Measurements from ENCODE around the gene DNAH11. TPM values are rescaled to one million over a fixed set of nuclear protein-coding genes. Genes with fewer than 3 reads are reported as not detected.
A peak's percentile ranks its signal among the peaks of the same experiment; 100 is the strongest.

The DNAH11 gene
- total and polyA plus RNA-seq, 11 donors, result 0.04 to 0.98 (median 0.23) TPM

DNA sequence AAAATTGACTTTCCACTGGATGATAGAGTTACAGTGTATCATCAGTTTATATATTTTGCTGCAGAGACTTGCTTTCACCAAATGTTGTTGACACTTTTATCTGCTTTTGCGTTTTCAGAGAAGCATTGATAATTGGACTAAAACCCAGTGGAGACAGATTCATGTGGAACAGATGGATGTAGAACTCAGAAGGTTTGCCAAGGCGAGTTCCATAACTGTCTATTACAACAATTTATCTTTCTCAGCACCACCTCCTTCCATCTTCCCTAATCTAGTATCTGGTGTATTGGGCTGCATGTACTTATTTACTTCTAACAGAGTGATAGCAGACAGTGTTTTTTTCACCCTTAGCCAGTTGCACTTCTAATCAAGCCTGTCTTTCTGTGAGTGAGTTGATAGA lies 73.3 kb downstream of the DNAH11 start:
- intact Hi-C loops (cut with DNase I), result no loop called here
- no peak for ATAC-seq
- WGBS, 4 donors, result 35 to 45% (median 38%) methylated on average over 2 of the region's 2 CpGs
- no peak for DNase-seq
- H3K36me3 ChIP-seq, result no peaks in the 10 kb centered on the region
- H3K9me3 ChIP-seq, result no peaks in the 10 kb centered on the region
- no peaks in the 10 kb centered on the region for H3K27me3 ChIP-seq
- H3K4me3 ChIP-seq, result no peak overlapping the region
- H3K27ac ChIP-seq, result no peak overlapping the region
- TF ChIP-seq, protein P1, sequence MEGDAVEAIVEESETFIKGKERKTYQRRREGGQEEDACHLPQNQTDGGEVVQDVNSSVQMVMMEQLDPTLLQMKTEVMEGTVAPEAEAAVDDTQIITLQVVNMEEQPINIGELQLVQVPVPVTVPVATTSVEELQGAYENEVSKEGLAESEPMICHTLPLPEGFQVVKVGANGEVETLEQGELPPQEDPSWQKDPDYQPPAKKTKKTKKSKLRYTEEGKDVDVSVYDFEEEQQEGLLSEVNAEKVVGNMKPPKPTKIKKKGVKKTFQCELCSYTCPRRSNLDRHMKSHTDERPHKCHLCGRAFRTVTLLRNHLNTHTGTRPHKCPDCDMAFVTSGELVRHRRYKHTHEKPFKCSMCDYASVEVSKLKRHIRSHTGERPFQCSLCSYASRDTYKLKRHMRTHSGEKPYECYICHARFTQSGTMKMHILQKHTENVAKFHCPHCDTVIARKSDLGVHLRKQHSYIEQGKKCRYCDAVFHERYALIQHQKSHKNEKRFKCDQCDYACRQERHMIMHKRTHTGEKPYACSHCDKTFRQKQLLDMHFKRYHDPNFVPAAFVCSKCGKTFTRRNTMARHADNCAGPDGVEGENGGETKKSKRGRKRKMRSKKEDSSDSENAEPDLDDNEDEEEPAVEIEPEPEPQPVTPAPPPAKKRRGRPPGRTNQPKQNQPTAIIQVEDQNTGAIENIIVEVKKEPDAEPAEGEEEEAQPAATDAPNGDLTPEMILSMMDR (IDR thresholded peaks at IDR 0.05), result no peak
- no peak for TF ChIP-seq POLR2A (IDR thresholded peaks at IDR 0.05)
- H3K4me1 ChIP-seq, result peaks cover 0 to 8% (median 0%) of the 10 kb centered on the region in 12 donors

DNA sequence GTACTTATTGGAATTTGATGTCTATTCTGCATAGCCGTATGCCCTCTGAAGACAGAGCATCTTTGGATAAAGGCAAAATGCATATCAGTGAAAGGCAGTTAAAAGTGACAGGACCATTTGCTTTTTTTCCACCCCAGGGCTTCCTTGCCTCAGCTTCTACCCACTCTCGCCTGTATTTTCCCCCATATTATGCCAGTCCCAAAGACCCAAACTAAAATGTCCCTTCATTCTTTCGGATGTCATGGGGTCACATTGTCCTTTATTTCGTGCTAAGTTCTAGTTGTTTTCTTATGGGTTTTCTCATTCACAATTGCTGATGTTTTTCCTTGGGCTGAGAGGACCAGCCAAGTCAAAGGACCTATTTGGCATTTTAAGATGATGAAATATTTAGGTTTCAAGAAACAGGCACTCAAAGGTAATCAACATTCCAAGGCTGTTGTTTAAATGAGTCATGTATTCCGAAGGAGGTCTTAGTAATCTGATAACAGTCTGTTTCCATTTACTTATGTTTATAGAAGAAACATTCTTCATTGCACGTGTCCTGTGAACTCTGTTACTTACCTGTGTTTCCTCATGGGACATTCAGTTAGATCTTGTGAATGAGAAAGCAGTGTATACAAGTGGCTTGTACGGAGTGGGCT lies 74.1 kb downstream of the DNAH11 start:
- Histone ChIP-seq H3K4me1 (peaks cover 0 to 8% (median 0%) of the 10 kb centered on the region in 12 donors), H3K27ac (no peak overlapping the region), H3K4me3 (no peak overlapping the region), H3K36me3 (no peaks in the 10 kb centered on the region), H3K9me3 (no peaks in the 10 kb centered on the region), H3K27me3 (no peaks in the 10 kb centered on the region)
- TF ChIP-seq, protein P1 (IDR thresholded peaks at IDR 0.05), result no peak
- TF ChIP-seq POLR2A (IDR thresholded peaks at IDR 0.05), result no peak
- no peak for DNase-seq
- ATAC-seq, result no peak
- WGBS, 4 donors, result 64 to 76% (median 71%) methylated on average over 7 of the region's 7 CpGs
- intact Hi-C loops (cut with DNase I), result no loop called here

DNA sequence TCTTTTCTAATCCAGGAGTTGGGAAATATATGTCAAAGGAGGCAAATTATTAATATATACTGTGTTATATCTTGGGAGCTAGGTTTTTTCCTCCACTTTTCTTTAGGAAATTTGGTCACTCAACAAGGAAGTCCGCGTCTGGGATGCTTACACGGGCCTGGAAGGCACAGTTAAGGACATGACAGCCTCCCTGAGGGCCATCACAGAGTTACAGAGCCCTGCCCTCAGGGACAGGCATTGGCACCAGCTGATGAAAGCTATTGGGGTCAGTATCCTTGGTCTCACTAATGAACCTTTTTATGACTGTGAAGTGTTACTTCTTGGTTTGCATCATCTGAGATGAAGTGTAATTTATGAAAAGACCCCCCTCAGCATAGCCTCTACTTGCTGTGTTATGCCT lies 74.7 kb downstream of the DNAH11 start:
- Histone ChIP-seq H3K9me3 (peaks cover 0 to 3% (median 0%) of the 10 kb centered on the region in 12 donors), H3K4me1 (peaks cover 0 to 8% (median 0%) of the 10 kb centered on the region in 12 donors), H3K27me3 (no peaks in the 10 kb centered on the region), H3K27ac (no peak overlapping the region), H3K4me3 (no peak overlapping the region), H3K36me3 (no peaks in the 10 kb centered on the region)
- no peak for DNase-seq
- intact Hi-C loops (cut with DNase I), result no loop called here
- ATAC-seq, result peak in 2 of 4 donors; percentile 9 to 10
- 52 to 83% (median 68%) methylated on average over 3 of the region's 3 CpGs for WGBS, 4 donors
- TF ChIP-seq, protein P1 (IDR thresholded peaks at IDR 0.05), result no peak
- no peak for TF ChIP-seq POLR2A (IDR thresholded peaks at IDR 0.05)

DNA sequence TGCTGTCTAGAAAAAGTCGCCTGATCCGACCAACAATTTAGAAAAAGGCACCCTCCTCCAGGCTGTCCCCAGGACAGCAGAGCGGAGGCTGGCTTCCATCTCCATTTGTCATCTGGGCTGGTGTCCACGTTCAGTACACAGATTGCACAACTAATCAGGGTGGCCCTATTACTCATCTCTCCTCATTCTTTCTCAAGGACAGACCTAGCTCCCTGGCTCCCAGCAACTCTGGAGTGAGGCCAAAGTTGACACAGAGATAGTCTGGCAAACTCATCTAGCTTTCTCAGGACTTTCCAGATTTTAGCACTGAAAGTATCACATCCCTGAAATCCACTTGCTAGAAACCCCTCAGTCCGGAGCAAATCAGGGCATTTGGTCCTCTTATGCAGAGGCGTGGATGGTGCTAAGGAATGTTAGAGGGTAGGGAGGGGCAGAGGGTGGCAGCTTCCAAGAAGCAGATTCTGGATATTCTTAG lies 75.1 kb downstream of the DNAH11 start:
- 36 to 57% (median 53%) methylated on average over 6 of the region's 6 CpGs for WGBS, 4 donors
- ATAC-seq (peak; percentile 88 to 100 (median 96)), DNase-seq (peak; percentile 39 to 84 (median 60))
- Histone ChIP-seq H3K36me3 (no peaks in the 10 kb centered on the region), H3K27ac (no peak overlapping the region), H3K9me3 (peaks cover 0 to 3% (median 0%) of the 10 kb centered on the region in 12 donors), H3K27me3 (no peaks in the 10 kb centered on the region), H3K4me1 (peaks cover 0 to 8% (median 0%) of the 10 kb centered on the region in 12 donors), H3K4me3 (no peak overlapping the region)
- TF ChIP-seq, protein P1 (IDR thresholded peaks at IDR 0.05), result no peak
- TF ChIP-seq POLR2A (IDR thresholded peaks at IDR 0.05), result no peak
- intact Hi-C loops (cut with DNase I), result no loop called here
